Keratinocyte (primary cell): Measurements from ENCODE around the gene KCNN2. TPM values are rescaled to one million over a fixed set of nuclear protein-coding genes. Genes with fewer than 3 reads are reported as not detected.

Source experiments
- DNase-seq: peaks from one replicate; pipeline ENCODE4 v3.0.0-alpha.2; 2011; ENCODE audit warnings: low read depth, missing footprints, low spot score
- FAIRE-seq: peaks from 2 replicates; lab custom pipeline; 2011; peaks lifted over from hg19 to GRCh38; lab: Jason Lieb, UNC
- H2AFZ ChIP-seq: 2 replicates; pipeline ENCODE4 v1.6.0; 2012; ENCODE audit warnings: low read length, control low read depth, inconsistent platforms; ENCODE audit not compliant: control insufficient read depth
- H3K27ac ChIP-seq: 2 replicates; pipeline ENCODE4 v1.5.1; 2011; ENCODE audit warnings: low read length; ENCODE audit not compliant: control insufficient read depth, insufficient read depth
- H3K27me3 ChIP-seq: 3 replicates; pipeline ENCODE4 v1.6.0; 2011; ENCODE audit warnings: low read length; ENCODE audit not compliant: control insufficient read depth, insufficient read depth; ENCODE audit errors: extremely low read depth
- H3K36me3 ChIP-seq, 2 experiments: 2 replicates in 1 of 2; 3 replicates in 1 of 2; pipeline ENCODE4 v1.5.1; 2011; ENCODE audit warnings: low read length in 2 of 2, mild to moderate bottlenecking in 1 of 2; ENCODE audit not compliant: control insufficient read depth in 2 of 2, insufficient read depth in 2 of 2; ENCODE audit errors: extremely low read depth in 1 of 2
- H3K4me1 ChIP-seq: 3 replicates; pipeline ENCODE4 v1.5.1; 2011; ENCODE audit warnings: low read length; ENCODE audit not compliant: control insufficient read depth, insufficient read depth; ENCODE audit errors: extremely low read depth
- H3K4me2 ChIP-seq: 3 replicates; pipeline ENCODE4 v1.6.0; 2011; ENCODE audit warnings: low read depth, low read length; ENCODE audit not compliant: control insufficient read depth, insufficient read depth; ENCODE audit errors: extremely low read depth
- H3K4me3 ChIP-seq, 3 experiments: fragments of 200-600 bp in 1 of 3; sonication (generic) in 1 of 3; 2 replicates in 2 of 3; 3 replicates in 1 of 3; pipeline ENCODE4 v1.5.1; 2011 to 2016; ENCODE audit warnings: low read length in 3 of 3, mild to moderate bottlenecking in 3 of 3, control low read depth in 2 of 3, inconsistent platforms in 1 of 3, low read depth in 1 of 3, mixed read lengths in 1 of 3, mixed run types in 1 of 3, moderate library complexity in 1 of 3; ENCODE audit not compliant: control insufficient read depth in 2 of 3, insufficient read depth in 2 of 3; ENCODE audit errors: extremely low read depth in 1 of 3
- H3K79me2 ChIP-seq: 2 replicates; pipeline ENCODE4 v1.6.0; 2012; ENCODE audit warnings: low read length; ENCODE audit not compliant: control insufficient read depth, insufficient read depth
- H3K9ac ChIP-seq: 3 replicates; pipeline ENCODE4 v1.6.0; 2011; ENCODE audit warnings: low read length; ENCODE audit not compliant: control insufficient read depth, insufficient read depth; ENCODE audit errors: extremely low read depth
- H3K9me1 ChIP-seq: 3 replicates; pipeline ENCODE4 v1.6.0; 2011; ENCODE audit warnings: low read length; ENCODE audit not compliant: control insufficient read depth, insufficient read depth; ENCODE audit errors: extremely low read depth
- H3K9me3 ChIP-seq: 2 replicates; pipeline ENCODE4 v1.5.1; 2012; ENCODE audit warnings: low read depth, low read length; ENCODE audit not compliant: control insufficient read depth
- H4K20me1 ChIP-seq: 3 replicates; pipeline ENCODE4 v1.6.0; 2011; ENCODE audit warnings: low read length; ENCODE audit not compliant: control insufficient read depth, insufficient read depth; ENCODE audit errors: extremely low read depth
- EZH2 ChIP-seq: IDR thresholded peaks from one replicate; pipeline ENCODE4 v1.6.1; 2012; ENCODE audit warnings: inconsistent platforms, mild to moderate bottlenecking, low read length, moderate library complexity
- dilution Hi-C: fragments of 300-500 bp; cut with MboI; formaldehyde crosslinking; loops from one replicate; pipeline ENCODE4 v1.7.0; 2020; ENCODE audit warnings: low sequenced_read_pairs; ENCODE audit not compliant: extremely low pct_ligation_motif_present
- polyA plus RNA-seq, 5 experiments: library from polyadenylated mRNA; depleted of rRNA in 3 of 5; stranded (reverse) in 3 of 5; stranded (forward) in 1 of 5; unstranded in 1 of 5; fragments of >200 nt; gene quantifications; 1 replicate in 1 of 5; 2 replicates in 3 of 5; 3 replicates in 1 of 5; pipeline versions ENCODE4 v1.2.1 to v1.2.3, GENCODE V29; 2011 to 2012; ENCODE audit warnings: missing spikeins in 2 of 5, low read depth in 1 of 5, low replicate concordance in 1 of 5
- TF ChIP-seq, protein P1 (sequence below), 3 experiments: IDR thresholded peaks in 1 of 3; conservative IDR thresholded peaks in 1 of 3; optimal IDR thresholded peaks in 1 of 3; 2 replicates in 2 of 3; 3 replicates in 1 of 3; pipeline versions ENCODE3 to v1.5.1; 2011; ENCODE audit warnings: low read length in 3 of 3, mild to moderate bottlenecking in 3 of 3, moderate library complexity in 2 of 3, control low read depth in 1 of 3, inconsistent platforms in 1 of 3; ENCODE audit not compliant: insufficient read depth in 2 of 3; ENCODE audit errors: extremely low read depth in 1 of 3

Gene KCNN2
- polyA plus RNA-seq, 1 donor (not counting 4 experiments of a cell fraction or from before 2014, with no cell fraction given): 0.09 TPM

DNA sequence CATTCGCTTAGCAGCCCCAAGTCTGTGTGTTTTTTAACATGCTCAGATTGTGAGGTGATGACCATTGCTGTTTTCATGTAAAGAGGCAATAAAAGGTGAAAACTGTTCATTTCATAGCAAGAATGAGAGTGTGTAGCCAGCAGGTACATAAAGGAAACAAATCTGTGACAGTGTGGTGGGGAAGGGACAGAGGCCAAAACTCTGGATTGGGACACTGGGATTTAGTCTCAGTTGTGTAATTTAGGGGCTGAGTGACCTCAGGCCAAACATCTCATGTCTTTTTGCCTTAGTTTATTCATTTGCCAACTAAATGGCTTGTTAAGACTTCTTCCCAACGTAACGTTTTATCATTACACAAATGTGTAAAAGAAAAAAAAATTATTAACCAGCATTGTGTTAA lies 47.0 kb downstream of the KCNN2 start:
- dilution Hi-C loops: no loop called here

GRCh38 chr5:114411380-114411931 lies 49.6 kb downstream of the KCNN2 start:
- Histone ChIP-seq H3K9ac (no peak overlapping the region), H3K27ac (no peak overlapping the region), H2AFZ (no peak overlapping the region), H3K9me1 (no peaks in the 10 kb centered on the region), H4K20me1 (no peaks in the 10 kb centered on the region), H3K4me3 (no peak overlapping the region), H3K4me2 (no peak overlapping the region), H3K9me3 (no peaks in the 10 kb centered on the region), H3K4me1 (peaks cover 4% of the 10 kb centered on the region), H3K79me2 (no peaks in the 10 kb centered on the region), H3K27me3 (no peaks in the 10 kb centered on the region), H3K36me3 (no peaks in the 10 kb centered on the region)
- DNase-seq: no peak
- dilution Hi-C loops: no loop called here
- TF ChIP-seq, protein P1, sequence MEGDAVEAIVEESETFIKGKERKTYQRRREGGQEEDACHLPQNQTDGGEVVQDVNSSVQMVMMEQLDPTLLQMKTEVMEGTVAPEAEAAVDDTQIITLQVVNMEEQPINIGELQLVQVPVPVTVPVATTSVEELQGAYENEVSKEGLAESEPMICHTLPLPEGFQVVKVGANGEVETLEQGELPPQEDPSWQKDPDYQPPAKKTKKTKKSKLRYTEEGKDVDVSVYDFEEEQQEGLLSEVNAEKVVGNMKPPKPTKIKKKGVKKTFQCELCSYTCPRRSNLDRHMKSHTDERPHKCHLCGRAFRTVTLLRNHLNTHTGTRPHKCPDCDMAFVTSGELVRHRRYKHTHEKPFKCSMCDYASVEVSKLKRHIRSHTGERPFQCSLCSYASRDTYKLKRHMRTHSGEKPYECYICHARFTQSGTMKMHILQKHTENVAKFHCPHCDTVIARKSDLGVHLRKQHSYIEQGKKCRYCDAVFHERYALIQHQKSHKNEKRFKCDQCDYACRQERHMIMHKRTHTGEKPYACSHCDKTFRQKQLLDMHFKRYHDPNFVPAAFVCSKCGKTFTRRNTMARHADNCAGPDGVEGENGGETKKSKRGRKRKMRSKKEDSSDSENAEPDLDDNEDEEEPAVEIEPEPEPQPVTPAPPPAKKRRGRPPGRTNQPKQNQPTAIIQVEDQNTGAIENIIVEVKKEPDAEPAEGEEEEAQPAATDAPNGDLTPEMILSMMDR (optimal IDR thresholded peaks at IDR 0.05 in 1 of 3, IDR thresholded peaks at IDR 0.05 in 1 of 3, conservative IDR thresholded peaks at IDR 0.05 in 1 of 3; ENCODE audit: extremely low read depth in 1 of 3, insufficient read depth in 2 of 3, low read length in 3 of 3): no peak
- TF ChIP-seq EZH2: no peak
- FAIRE-seq: no peak

More for the DNA sequence above, 47.0 kb downstream of the KCNN2 start:
- Histone ChIP-seq H3K4me1 (peaks cover 4% of the 10 kb centered on the region), H3K9me3 (no peaks in the 10 kb centered on the region), H3K27ac (no peak overlapping the region), H4K20me1 (no peaks in the 10 kb centered on the region), H3K4me2 (no peak overlapping the region), H3K9ac (no peak overlapping the region), H3K4me3 (no peak overlapping the region), H3K79me2 (no peaks in the 10 kb centered on the region), H2AFZ (no peak overlapping the region), H3K27me3 (no peaks in the 10 kb centered on the region), H3K9me1 (no peaks in the 10 kb centered on the region), H3K36me3 (no peaks in the 10 kb centered on the region)
- DNase-seq: no peak
- FAIRE-seq: no peak
- TF ChIP-seq, protein P1 (optimal IDR thresholded peaks at IDR 0.05 in 1 of 3, IDR thresholded peaks at IDR 0.05 in 1 of 3, conservative IDR thresholded peaks at IDR 0.05 in 1 of 3; ENCODE audit: extremely low read depth in 1 of 3, insufficient read depth in 2 of 3, low read length in 3 of 3): no peak
- no peak for TF ChIP-seq EZH2
